Panc1 (cell line): ENCODE measurements around the gene SOBP. TPM values are rescaled to one million over a fixed set of nuclear protein-coding genes. Genes with fewer than 3 reads are reported as not detected.

Experiments
- ATAC-seq: fragments of 200-7000 bp; cut with Tn5 transposase; 2 replicates; pipeline ENCODE4 v1.9.1; 2020; ENCODE audit warnings: mild to moderate bottlenecking, moderate library complexity
- BruUV-seq: library from RNA; stranded (reverse); fragments of 400-500 nt; replicated peaks from 2 replicates; lab custom pipeline; 2021; lab: Mats Ljungman, UMichigan
- CTCF ChIA-PET: fragments of 300-600 bp; sonication (Branson Sonifier 250); formaldehyde crosslinking; loops from one replicate; lab custom pipeline; 2022; ENCODE audit warnings: antibody characterized with exemption; lab: Charles Lee
- POLR2A ChIA-PET: fragments of 300-600 bp; sonication (Branson Sonifier 250); formaldehyde crosslinking; loops from one replicate; lab custom pipeline; 2022; ENCODE audit warnings: antibody characterized with exemption; lab: Charles Lee
- DNase-seq: peaks from one replicate; pipeline ENCODE4 v3.0.0-alpha.2; 2010; ENCODE audit warnings: low read depth, low spot score
- H3K27ac ChIP-seq: 2 replicates; pipeline ENCODE4 v1.5.1; 2011; ENCODE audit warnings: mild to moderate bottlenecking, low read length, inconsistent platforms
- H3K27me3 ChIP-seq: fragments of 200-500 bp; sonication (Bioruptor generic); 2 replicates; pipeline ENCODE4 v1.6.0; 2014; ENCODE audit warnings: low read length, inconsistent platforms; ENCODE audit not compliant: control insufficient read depth, insufficient read depth
- H3K36me3 ChIP-seq: fragments of 200-500 bp; sonication (Bioruptor generic); 2 replicates; pipeline ENCODE4 v1.5.1; 2014; ENCODE audit warnings: inconsistent platforms, mild to moderate bottlenecking, low read length, moderate library complexity; ENCODE audit not compliant: control insufficient read depth, insufficient read depth
- H3K4me1 ChIP-seq: 2 replicates; pipeline ENCODE4 v1.5.1; 2011; ENCODE audit warnings: inconsistent platforms, mild to moderate bottlenecking, low read length, moderate library complexity; ENCODE audit not compliant: control insufficient read depth, insufficient read depth
- H3K4me3 ChIP-seq, 2 experiments: 2 replicates each; pipeline ENCODE4 v1.5.1; 2011 to 2012; ENCODE audit warnings: low read depth in 2 of 2, low read length in 2 of 2, mild to moderate bottlenecking in 2 of 2, inconsistent platforms in 1 of 2, moderate library complexity in 1 of 2
- H3K9me3 ChIP-seq: fragments of 200-500 bp; sonication (Bioruptor generic); 2 replicates; pipeline ENCODE4 v1.5.1; 2014; ENCODE audit warnings: low read depth, mild to moderate bottlenecking, inconsistent platforms, low read length, moderate library complexity; ENCODE audit not compliant: control insufficient read depth, insufficient read depth
- POLR2AphosphoS5 ChIP-seq: IDR thresholded peaks from 2 replicates; pipeline ENCODE4 v1.6.1; 2012; ENCODE audit warnings: mild to moderate bottlenecking, low read depth, low read length, moderate library complexity
- SIN3A ChIP-seq: IDR thresholded peaks from 2 replicates; pipeline ENCODE4 v1.6.1; 2012; ENCODE audit warnings: low read depth, mild to moderate bottlenecking, low read length, moderate library complexity, borderline replicate concordance; ENCODE audit not compliant: insufficient read depth
- TCF7L2 ChIP-seq: IDR thresholded peaks from 2 replicates; pipeline ENCODE4 v1.6.1; 2011; ENCODE audit warnings: mild to moderate bottlenecking, low read depth, low read length, inconsistent platforms
- in situ Hi-C: cut with HindIII; loops from 2 replicates; pipeline ENCODE4 v1.10.0; 2016; ENCODE audit warnings: low sequenced_read_pairs, low pct_unique_long_range_greater_than_20kb
- intact Hi-C: fragments of 100-400 bp; cut with micrococcal nuclease; formaldehyde crosslinking; loops from one replicate; pipeline ENCODE4 v1.10.0; 2022; ENCODE audit not compliant: unreplicated experiment
- total RNA-seq: library from RNA; stranded (reverse); gene quantifications from one replicate; pipeline ENCODE4 v1.2.1, GENCODE V29; 2021; ENCODE audit not compliant: unreplicated experiment
- TF ChIP-seq, protein P1 (sequence below): fragments of 450-650 bp; IDR thresholded peaks from 2 replicates; pipeline ENCODE4 v1.5.1; 2017; ENCODE audit warnings: mild to moderate bottlenecking
- TF ChIP-seq, protein P2 (sequence below), 2 experiments: IDR thresholded peaks; 2 replicates each; pipeline ENCODE4 v1.6.1; 2011 to 2012; ENCODE audit warnings: low read depth in 2 of 2, control low read depth in 1 of 2, low read length in 1 of 2, mild to moderate bottlenecking in 1 of 2, moderate library complexity in 1 of 2; ENCODE audit not compliant: insufficient read depth in 1 of 2

The SOBP gene
- total RNA-seq, 1 experiment from 2014 or later, result 9.0 TPM

DNA sequence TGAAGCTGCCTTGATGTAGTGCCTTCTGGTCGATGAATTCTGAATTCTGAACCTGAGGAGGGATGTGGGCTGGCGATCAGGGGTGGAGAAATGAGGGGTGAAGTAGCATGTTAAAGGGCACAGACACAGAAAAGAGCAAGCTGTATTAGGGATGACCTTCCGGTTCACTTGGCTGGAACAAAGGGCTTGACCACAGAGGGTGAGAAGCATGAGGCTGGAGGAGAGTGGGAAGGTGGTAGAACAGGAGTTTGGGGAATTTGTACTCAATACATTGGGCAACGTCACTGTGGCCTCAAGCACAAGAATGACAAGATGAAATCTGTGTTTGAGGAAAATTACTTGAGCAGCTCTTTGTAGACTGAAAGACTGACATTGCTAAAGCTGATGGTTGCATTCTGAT, 155.8 kb downstream of the SOBP start:
- no peak for DNase-seq
- TF ChIP-seq, protein P1, sequence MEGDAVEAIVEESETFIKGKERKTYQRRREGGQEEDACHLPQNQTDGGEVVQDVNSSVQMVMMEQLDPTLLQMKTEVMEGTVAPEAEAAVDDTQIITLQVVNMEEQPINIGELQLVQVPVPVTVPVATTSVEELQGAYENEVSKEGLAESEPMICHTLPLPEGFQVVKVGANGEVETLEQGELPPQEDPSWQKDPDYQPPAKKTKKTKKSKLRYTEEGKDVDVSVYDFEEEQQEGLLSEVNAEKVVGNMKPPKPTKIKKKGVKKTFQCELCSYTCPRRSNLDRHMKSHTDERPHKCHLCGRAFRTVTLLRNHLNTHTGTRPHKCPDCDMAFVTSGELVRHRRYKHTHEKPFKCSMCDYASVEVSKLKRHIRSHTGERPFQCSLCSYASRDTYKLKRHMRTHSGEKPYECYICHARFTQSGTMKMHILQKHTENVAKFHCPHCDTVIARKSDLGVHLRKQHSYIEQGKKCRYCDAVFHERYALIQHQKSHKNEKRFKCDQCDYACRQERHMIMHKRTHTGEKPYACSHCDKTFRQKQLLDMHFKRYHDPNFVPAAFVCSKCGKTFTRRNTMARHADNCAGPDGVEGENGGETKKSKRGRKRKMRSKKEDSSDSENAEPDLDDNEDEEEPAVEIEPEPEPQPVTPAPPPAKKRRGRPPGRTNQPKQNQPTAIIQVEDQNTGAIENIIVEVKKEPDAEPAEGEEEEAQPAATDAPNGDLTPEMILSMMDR, result no peak
- TF ChIP-seq, protein P2, sequence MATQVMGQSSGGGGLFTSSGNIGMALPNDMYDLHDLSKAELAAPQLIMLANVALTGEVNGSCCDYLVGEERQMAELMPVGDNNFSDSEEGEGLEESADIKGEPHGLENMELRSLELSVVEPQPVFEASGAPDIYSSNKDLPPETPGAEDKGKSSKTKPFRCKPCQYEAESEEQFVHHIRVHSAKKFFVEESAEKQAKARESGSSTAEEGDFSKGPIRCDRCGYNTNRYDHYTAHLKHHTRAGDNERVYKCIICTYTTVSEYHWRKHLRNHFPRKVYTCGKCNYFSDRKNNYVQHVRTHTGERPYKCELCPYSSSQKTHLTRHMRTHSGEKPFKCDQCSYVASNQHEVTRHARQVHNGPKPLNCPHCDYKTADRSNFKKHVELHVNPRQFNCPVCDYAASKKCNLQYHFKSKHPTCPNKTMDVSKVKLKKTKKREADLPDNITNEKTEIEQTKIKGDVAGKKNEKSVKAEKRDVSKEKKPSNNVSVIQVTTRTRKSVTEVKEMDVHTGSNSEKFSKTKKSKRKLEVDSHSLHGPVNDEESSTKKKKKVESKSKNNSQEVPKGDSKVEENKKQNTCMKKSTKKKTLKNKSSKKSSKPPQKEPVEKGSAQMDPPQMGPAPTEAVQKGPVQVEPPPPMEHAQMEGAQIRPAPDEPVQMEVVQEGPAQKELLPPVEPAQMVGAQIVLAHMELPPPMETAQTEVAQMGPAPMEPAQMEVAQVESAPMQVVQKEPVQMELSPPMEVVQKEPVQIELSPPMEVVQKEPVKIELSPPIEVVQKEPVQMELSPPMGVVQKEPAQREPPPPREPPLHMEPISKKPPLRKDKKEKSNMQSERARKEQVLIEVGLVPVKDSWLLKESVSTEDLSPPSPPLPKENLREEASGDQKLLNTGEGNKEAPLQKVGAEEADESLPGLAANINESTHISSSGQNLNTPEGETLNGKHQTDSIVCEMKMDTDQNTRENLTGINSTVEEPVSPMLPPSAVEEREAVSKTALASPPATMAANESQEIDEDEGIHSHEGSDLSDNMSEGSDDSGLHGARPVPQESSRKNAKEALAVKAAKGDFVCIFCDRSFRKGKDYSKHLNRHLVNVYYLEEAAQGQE (IDR thresholded peaks at IDR 0.05; ENCODE audit: insufficient read depth in 1 of 2, low read depth in 2 of 2, low read length in 1 of 2), result no peak
- TF ChIP-seq SIN3A, result no peak
- no peak for TF ChIP-seq POLR2AphosphoS5
- no peak for TF ChIP-seq TCF7L2
- no peak for ATAC-seq
- no peak overlapping the region for H3K4me3 ChIP-seq
- BruUV-seq, result no TSS peak
- H3K9me3 ChIP-seq, result no peaks in the 10 kb centered on the region
- in situ Hi-C loops, result no loop called here
- H3K27me3 ChIP-seq, result no peaks in the 10 kb centered on the region
- no peaks in the 10 kb centered on the region for H3K36me3 ChIP-seq
- intact Hi-C loops, result no loop called here
- no peak overlapping the region for H3K27ac ChIP-seq
- H3K4me1 ChIP-seq, result peaks cover 36% of the 10 kb centered on the region
- ChIA-PET POLR2A (no interaction called here), CTCF (no interaction called here)

DNA sequence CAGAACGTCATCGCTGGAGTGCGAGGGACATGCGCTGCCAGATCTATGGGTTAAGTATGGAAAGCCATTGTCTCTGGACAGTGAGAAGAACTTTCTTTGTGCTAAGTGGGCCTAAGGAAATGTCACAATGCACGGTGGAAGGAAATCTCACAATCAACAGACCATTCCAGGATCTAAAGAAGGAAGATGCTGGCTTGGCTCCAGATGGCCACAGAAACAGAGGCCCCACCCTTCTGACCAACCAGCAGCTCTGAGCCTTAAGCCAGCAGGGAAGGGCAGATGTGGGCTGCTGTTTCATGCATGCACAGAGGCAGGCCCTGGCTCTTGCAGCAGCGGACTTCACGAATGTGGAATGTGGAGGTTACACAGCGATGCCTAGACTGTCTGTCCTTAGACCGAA, 156.3 kb downstream of the SOBP start:
- H3K27ac ChIP-seq, result peak overlapping the region; percentile 52; the same call in 1 of the 2 replicates
- 0 out of 2 replicates have a peak, but pooled peaks have one; percentile 27 for ATAC-seq
- no peaks in the 10 kb centered on the region for H3K27me3 ChIP-seq
- TF ChIP-seq, protein P2 (IDR thresholded peaks at IDR 0.05; ENCODE audit: insufficient read depth in 1 of 2, low read depth in 2 of 2, low read length in 1 of 2), result no peak
- TF ChIP-seq SIN3A, result no peak
- no peak for TF ChIP-seq POLR2AphosphoS5
- no peak for TF ChIP-seq TCF7L2
- TF ChIP-seq, protein P1, result no peak
- H3K9me3 ChIP-seq, result no peaks in the 10 kb centered on the region
- BruUV-seq, result no TSS peak
- intact Hi-C loops, result no loop called here
- no peak for DNase-seq
- CTCF ChIA-PET, result no interaction called here
- in situ Hi-C loops, result no loop called here
- peaks cover 34% of the 10 kb centered on the region for H3K4me1 ChIP-seq
- no peak overlapping the region for H3K4me3 ChIP-seq
- POLR2A ChIA-PET, result no interaction called here
- no peaks in the 10 kb centered on the region for H3K36me3 ChIP-seq
